K562 (cell line): ENCODE data around the gene ZC3H7B.

Experiments
- CTCF ChIP-seq, 3 experiments: IDR thresholded peaks in 2 of 3; conservative IDR thresholded peaks in 1 of 3; 2 replicates each; pipeline ENCODE4 v1.5.1; 2011 to 2012; ENCODE audit warnings: low read length in 3 of 3, mild to moderate bottlenecking in 3 of 3, control low read depth in 2 of 3, improper control_type of control experiment in 1 of 3, inconsistent platforms in 1 of 3, low read depth in 1 of 3, mixed read lengths in 1 of 3, moderate library complexity in 1 of 3; ENCODE audit not compliant: insufficient read depth in 2 of 3
- FIP1L1 ChIP-seq: fragments of 200-400 bp; formaldehyde crosslinking; IDR thresholded peaks from 2 replicates; pipeline ENCODE4 v1.6.1; 2018; ENCODE audit warnings: mild to moderate bottlenecking, low read depth, low read length; ENCODE audit not compliant: poor library complexity, severe bottlenecking
- ZC3H4 ChIP-seq: sonication (generic); formaldehyde crosslinking; IDR thresholded peaks from 2 replicates; pipeline ENCODE4 v1.9.0; 2021; ENCODE audit warnings: missing genetic modification reagents, borderline replicate concordance

DNA sequence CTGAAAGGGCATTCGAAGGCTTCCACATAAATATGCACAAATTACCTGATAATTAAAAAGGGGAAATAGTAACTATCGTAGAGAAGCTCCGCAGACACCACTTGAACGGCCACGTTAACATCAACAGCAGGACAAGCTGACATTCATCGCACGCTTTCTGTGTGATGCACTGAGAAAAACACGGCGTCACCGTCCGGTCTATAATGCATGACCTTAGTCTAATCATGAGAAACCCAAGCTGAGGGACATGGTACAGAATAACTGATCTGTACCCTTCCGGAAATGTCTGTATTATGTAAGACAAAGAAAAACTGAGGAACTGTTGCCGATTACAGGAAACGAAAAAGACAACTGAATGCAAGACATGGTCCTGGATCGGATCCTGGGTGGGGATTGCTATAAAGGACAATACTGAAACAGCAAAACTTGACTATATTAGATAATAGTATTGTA is 14.7 kb upstream of the ZC3H7B start:
- TF ChIP-seq CTCF (IDR thresholded peaks at IDR 0.05 in 2 of 3, conservative IDR thresholded peaks at IDR 0.05 in 1 of 3; ENCODE audit: insufficient read depth in 2 of 3, low read depth in 1 of 3, low read length in 3 of 3) (no peak), FIP1L1 (no peak), ZC3H4 (CRISPR knock-in tag) (no peak)
